Breast epithelium (tissue), 3 donors: ENCODE data around the gene LASP1NB.

ENCODE experiments used
- CTCF ChIP-seq, 3 donors: fragments of 450-650 bp; IDR thresholded peaks; one replicate each; pipeline ENCODE4 v1.5.1; 2016 to 2017; ENCODE audit warnings: antibody characterized with exemption in 3 of 3, mild to moderate bottlenecking in 3 of 3, moderate library complexity in 3 of 3
- POLR2AphosphoS5 ChIP-seq, 3 donors: sonication (generic); formaldehyde crosslinking; IDR thresholded peaks; one replicate each; pipeline ENCODE4 v1.6.1; 2017; ENCODE audit warnings: antibody characterized with exemption in 3 of 3

DNA sequence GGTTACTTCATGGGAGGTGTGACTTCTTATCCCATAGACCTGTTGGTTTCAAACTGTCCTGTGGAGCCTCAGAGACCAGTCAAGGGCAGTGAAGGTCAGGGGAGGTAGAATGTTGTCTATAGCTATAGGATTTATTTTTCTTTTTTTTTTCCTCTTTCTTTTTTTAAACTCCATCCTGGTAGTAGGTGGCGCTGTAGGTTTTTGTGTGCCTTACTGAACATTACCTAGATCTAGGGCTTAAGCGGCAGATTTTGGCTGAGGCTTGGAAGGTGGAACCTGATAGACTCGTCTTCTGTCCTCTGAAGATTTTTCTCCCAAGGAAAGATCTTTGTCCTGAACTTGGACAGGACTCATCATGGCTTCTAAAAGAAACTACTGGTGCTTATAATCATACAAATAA lies 8.2 kb upstream of the LASP1NB start:
- no peak for TF ChIP-seq CTCF (IDR thresholded peaks at IDR 0.05)
- no peak for TF ChIP-seq POLR2AphosphoS5 (IDR thresholded peaks at IDR 0.05)
